ENCODE measurements around the gene GRIN2C. TPM values are rescaled to one million over a fixed set of nuclear protein-coding genes. Genes with fewer than 3 reads are reported as not detected.

Gene GRIN2C
- total RNA-seq, 1 donor from 2014 or later = 0.74 TPM

DNA sequence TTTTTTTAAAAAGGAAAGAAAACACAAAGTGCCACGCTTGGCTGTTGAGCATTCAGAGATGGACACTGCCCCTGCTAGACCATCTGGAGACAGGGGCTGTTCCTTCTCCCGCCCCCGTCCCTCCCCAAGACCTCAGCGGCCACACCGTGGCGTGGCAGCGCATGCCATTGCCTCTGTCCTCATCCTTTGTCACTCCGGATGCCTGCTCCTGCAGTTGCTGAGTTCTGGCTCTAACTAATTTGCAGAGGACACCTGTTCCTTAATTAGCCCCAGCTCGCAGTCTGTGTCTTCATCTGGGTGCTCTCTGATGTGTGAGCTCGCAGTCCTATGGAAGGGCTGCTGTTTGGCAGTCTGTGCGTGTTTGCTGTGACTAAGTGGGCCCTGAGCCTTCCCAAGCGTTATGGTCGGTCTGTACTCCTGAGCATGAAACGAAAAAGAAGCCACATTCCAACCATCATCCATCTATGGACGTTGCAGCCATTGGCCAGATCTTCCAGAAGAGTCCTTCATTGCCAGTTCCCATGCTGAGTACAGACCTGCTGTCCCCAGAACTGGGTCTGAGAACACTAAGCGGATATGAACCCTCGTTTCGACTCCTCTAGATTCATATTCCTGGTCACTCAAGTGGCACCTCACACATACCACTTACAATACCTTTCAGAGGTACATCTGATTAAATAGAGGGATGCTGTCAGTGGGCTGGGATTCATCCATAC, 42.6 kb downstream of the GRIN2C start:
- no peak for DNase-seq (ENCODE audit: low spot score)

DNA sequence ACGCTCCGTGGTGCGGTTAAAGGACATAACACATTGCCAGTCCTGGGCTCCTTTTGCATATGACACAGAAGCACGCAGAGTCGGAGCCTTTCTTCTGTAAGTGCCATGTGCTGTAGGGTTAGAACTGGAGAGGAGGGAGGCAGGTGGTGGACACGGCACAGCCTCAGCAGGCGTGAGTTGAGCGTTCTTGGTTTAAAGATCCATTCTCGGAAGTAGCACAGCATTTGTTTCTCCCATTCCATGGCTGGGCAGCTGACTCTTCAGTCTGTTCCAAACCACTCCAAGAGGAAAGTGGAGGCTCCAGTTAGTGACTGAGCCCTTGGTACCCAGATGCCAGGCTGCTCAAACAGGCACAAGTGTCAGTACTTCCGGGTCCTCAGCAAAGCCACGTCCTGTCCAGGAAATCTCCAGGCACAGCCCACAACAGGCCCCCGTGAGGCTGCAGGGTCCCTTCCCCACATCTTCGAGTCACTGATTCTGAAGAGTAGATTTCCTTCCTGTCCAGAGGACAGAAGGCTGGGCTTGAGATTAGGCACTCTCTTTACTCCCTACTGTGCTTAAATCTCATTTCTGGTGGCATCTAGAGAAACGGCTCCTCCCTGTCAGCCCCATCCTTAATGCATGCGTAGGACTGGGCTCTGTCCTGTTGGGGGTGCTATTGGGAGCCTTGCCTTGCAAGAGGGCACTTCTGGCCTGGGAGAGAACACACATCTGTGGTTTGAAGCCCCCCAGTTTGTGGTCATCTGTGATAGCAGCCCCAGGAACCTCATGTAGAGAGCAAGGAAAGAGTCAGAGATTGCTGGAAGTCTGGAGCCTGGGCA, 43.9 kb downstream of the GRIN2C start:
- no peak overlapping the region for H3K27ac Mint-ChIP-seq (ENCODE audit: unreplicated experiment)
- H3K4me1 Mint-ChIP-seq (ENCODE audit: unreplicated experiment) = peaks cover 8% of the 10 kb centered on the region
- H3K27me3 Mint-ChIP-seq (ENCODE audit: unreplicated experiment) = peaks cover 6% of the 10 kb centered on the region
- no peaks in the 10 kb centered on the region for H3K9me3 Mint-ChIP-seq (ENCODE audit: unreplicated experiment)
- peak; percentile 54 for DNase-seq (ENCODE audit: low spot score)
- TF ChIP-seq, protein P1, sequence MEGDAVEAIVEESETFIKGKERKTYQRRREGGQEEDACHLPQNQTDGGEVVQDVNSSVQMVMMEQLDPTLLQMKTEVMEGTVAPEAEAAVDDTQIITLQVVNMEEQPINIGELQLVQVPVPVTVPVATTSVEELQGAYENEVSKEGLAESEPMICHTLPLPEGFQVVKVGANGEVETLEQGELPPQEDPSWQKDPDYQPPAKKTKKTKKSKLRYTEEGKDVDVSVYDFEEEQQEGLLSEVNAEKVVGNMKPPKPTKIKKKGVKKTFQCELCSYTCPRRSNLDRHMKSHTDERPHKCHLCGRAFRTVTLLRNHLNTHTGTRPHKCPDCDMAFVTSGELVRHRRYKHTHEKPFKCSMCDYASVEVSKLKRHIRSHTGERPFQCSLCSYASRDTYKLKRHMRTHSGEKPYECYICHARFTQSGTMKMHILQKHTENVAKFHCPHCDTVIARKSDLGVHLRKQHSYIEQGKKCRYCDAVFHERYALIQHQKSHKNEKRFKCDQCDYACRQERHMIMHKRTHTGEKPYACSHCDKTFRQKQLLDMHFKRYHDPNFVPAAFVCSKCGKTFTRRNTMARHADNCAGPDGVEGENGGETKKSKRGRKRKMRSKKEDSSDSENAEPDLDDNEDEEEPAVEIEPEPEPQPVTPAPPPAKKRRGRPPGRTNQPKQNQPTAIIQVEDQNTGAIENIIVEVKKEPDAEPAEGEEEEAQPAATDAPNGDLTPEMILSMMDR (IDR thresholded peaks at IDR 0.05; ENCODE audit: unreplicated experiment) = peak; percentile 40
- H3K4me3 Mint-ChIP-seq (ENCODE audit: unreplicated experiment) = no peak overlapping the region
- H3K36me3 Mint-ChIP-seq (ENCODE audit: low read depth, unreplicated experiment) = peaks cover 20% of the 10 kb centered on the region

More for the DNA sequence above, 42.6 kb downstream of the GRIN2C start:
- peaks cover 8% of the 10 kb centered on the region for H3K4me1 Mint-ChIP-seq (ENCODE audit: unreplicated experiment)
- H3K27ac Mint-ChIP-seq (ENCODE audit: unreplicated experiment) = no peak overlapping the region
- H3K4me3 Mint-ChIP-seq (ENCODE audit: unreplicated experiment) = no peak overlapping the region
- TF ChIP-seq, protein P1 (IDR thresholded peaks at IDR 0.05; ENCODE audit: unreplicated experiment) = no peak
- H3K27me3 Mint-ChIP-seq (ENCODE audit: unreplicated experiment) = peaks cover 6% of the 10 kb centered on the region
- H3K9me3 Mint-ChIP-seq (ENCODE audit: unreplicated experiment) = no peaks in the 10 kb centered on the region
- peaks cover 19% of the 10 kb centered on the region for H3K36me3 Mint-ChIP-seq (ENCODE audit: low read depth, unreplicated experiment)

DNA sequence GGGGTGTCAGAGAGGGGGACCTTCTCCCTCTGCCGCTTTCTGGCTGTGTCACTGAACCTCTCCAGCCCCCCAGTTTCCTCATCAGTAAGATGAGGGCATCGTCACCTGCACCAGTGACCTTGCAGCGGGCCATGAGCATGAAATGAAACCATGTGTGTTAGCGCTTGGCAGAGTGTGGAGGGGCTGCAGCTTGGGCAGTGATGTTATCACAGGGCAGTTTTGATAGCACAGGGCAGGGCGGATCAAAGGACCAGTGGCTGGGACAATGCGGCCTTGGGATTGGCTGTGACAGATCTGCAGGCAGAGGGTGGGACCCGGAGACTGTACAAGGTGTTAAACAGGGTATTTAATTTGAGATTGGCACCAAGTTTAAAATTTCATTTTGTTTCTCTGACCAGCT, 44.6 kb downstream of the GRIN2C start:
- Mint-ChIP-seq H3K4me1 (ENCODE audit: unreplicated experiment) (peaks cover 8% of the 10 kb centered on the region), H3K27me3 (ENCODE audit: unreplicated experiment) (peaks cover 4% of the 10 kb centered on the region), H3K27ac (ENCODE audit: unreplicated experiment) (no peak overlapping the region), H3K4me3 (ENCODE audit: unreplicated experiment) (no peak overlapping the region), H3K36me3 (ENCODE audit: low read depth, unreplicated experiment) (peaks cover 22% of the 10 kb centered on the region), H3K9me3 (ENCODE audit: unreplicated experiment) (no peaks in the 10 kb centered on the region)
- no peak for DNase-seq (ENCODE audit: low spot score)
- TF ChIP-seq, protein P1 (IDR thresholded peaks at IDR 0.05; ENCODE audit: unreplicated experiment) = no peak

DNA sequence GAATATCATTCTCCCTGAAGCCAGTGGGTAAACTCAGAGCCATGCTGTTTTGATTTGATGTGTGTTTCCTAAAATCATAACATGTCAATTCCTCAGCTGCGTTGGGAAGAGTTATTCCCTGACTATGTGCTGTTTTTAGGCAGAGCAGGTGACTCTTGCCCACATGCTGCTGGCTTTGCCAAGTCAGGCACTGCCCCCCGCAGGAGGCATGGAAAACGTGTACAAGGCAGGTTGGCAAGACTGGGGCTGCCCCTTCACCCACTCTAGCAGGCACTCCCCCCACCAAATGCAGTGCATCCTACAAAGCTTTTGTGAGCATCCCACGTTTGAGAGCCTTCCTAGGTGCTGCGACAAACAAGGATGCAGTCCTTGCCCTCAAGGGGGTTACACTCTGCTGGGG, 45.2 kb downstream of the GRIN2C start:
- Mint-ChIP-seq H3K4me3 (ENCODE audit: unreplicated experiment) (no peak overlapping the region), H3K4me1 (ENCODE audit: unreplicated experiment) (peaks cover 8% of the 10 kb centered on the region), H3K27me3 (ENCODE audit: unreplicated experiment) (peaks cover 2% of the 10 kb centered on the region), H3K36me3 (ENCODE audit: low read depth, unreplicated experiment) (peaks cover 23% of the 10 kb centered on the region), H3K27ac (ENCODE audit: unreplicated experiment) (no peak overlapping the region), H3K9me3 (ENCODE audit: unreplicated experiment) (no peaks in the 10 kb centered on the region)
- TF ChIP-seq, protein P1 (IDR thresholded peaks at IDR 0.05; ENCODE audit: unreplicated experiment) = no peak
- DNase-seq (ENCODE audit: low spot score) = no peak
